NOMO-1 treated with dmso at 0.1 percent for 144 hours (cell line): Measurements from ENCODE around the gene IQSEC3.
A peak's percentile ranks its signal among the peaks of the same experiment; 100 is the strongest.

ENCODE experiments used
- DNase-seq: peaks from one replicate; lab custom pipeline; 2025; ENCODE audit not compliant: unreplicated experiment; lab: John Stamatoyannopoulos, UW

The IQSEC3 gene

GRCh38 chr12:138171-138897 lies 71.8 kb downstream of the IQSEC3 start:
- no peak for DNase-seq

- no peak for DNase-seq
Observed at GRCh38 chr12:138898-139534, 72.4 kb downstream of the IQSEC3 start.

GRCh38 chr12:139585-139984 lies 73.0 kb downstream of the IQSEC3 start:
- no peak for DNase-seq

GRCh38 chr12:140162-140561 lies 73.6 kb downstream of the IQSEC3 start:
- no peak for DNase-seq

GRCh38 chr12:143964-144649 lies 77.5 kb downstream of the IQSEC3 start:
- no peak for DNase-seq

- DNase-seq: no peak
Observed at GRCh38 chr12:144650-145284, 78.2 kb downstream of the IQSEC3 start.

- DNase-seq: no peak
Observed at GRCh38 chr12:145369-145960, 78.9 kb downstream of the IQSEC3 start.

GRCh38 chr12:147242-147641 lies 80.7 kb downstream of the IQSEC3 start:
- no peak for DNase-seq

GRCh38 chr12:148676-149416 lies 82.3 kb downstream of the IQSEC3 start:
- no peak for DNase-seq

GRCh38 chr12:151579-151978 lies 85.0 kb downstream of the IQSEC3 start:
- no peak for DNase-seq

GRCh38 chr12:152440-152839 lies 85.9 kb downstream of the IQSEC3 start:
- DNase-seq: no peak

- DNase-seq: peak; percentile 59
Observed at GRCh38 chr12:153080-153746, 86.6 kb downstream of the IQSEC3 start.

GRCh38 chr12:154058-154457 lies 87.5 kb downstream of the IQSEC3 start:
- no peak for DNase-seq

- DNase-seq: no peak
Observed at GRCh38 chr12:155006-155405, 88.4 kb downstream of the IQSEC3 start.

- no peak for DNase-seq
Observed at GRCh38 chr12:155646-156045, 89.1 kb downstream of the IQSEC3 start.

GRCh38 chr12:156945-157344 lies 90.4 kb downstream of the IQSEC3 start:
- no peak for DNase-seq

GRCh38 chr12:157644-158043 lies 91.1 kb downstream of the IQSEC3 start:
- no peak for DNase-seq

- DNase-seq: no peak
Observed at GRCh38 chr12:159156-159782, 92.7 kb downstream of the IQSEC3 start.

- DNase-seq: no peak
Observed at GRCh38 chr12:160858-161257, 94.3 kb downstream of the IQSEC3 start.

- DNase-seq: no peak
Observed at GRCh38 chr12:161823-162222, 95.3 kb downstream of the IQSEC3 start.
